ENCODE data around the gene RETREG2. TPM values are rescaled to one million over a fixed set of nuclear protein-coding genes. Genes with fewer than 3 reads are reported as not detected.

Gene RETREG2
- total and polyA plus RNA-seq, 11 donors, result 13.4 to 56.0 (median 38.2) TPM

DNA sequence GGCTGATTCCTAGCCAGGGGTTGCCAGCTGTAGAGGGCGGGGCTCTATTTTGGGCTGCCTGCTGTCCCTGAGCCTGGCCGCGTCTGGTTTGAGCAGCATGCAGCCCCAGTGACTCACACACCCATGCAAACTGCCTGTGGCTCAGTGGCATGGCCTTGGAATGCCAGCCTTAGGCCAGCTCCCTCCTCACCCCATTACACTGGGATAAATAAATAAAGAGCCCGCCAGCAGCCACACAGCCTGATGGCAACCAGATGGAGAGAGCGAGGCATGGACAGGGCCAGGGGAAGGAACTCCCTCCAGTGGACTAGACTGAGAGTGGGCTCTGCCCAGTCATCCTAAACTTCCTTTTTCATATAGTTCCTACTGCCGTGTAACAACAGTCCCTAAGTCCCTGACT lies 35.7 kb upstream of the RETREG2 start:
- Histone ChIP-seq H3K9me3 (peaks cover 0 to 3% (median 0%) of the 10 kb centered on the region in 12 donors), H3K27me3 (no peaks in the 10 kb centered on the region), H3K27ac (no peak overlapping the region), H3K4me3 (no peak overlapping the region), H3K4me1 (no peaks in the 10 kb centered on the region), H3K36me3 (peaks cover 0 to 83% (median 63%) of the 10 kb centered on the region in 9 donors)
- WGBS, 4 donors, result 92 to 95% (median 94%) methylated on average over 6 of the region's 6 CpGs
- TF ChIP-seq, protein P1, sequence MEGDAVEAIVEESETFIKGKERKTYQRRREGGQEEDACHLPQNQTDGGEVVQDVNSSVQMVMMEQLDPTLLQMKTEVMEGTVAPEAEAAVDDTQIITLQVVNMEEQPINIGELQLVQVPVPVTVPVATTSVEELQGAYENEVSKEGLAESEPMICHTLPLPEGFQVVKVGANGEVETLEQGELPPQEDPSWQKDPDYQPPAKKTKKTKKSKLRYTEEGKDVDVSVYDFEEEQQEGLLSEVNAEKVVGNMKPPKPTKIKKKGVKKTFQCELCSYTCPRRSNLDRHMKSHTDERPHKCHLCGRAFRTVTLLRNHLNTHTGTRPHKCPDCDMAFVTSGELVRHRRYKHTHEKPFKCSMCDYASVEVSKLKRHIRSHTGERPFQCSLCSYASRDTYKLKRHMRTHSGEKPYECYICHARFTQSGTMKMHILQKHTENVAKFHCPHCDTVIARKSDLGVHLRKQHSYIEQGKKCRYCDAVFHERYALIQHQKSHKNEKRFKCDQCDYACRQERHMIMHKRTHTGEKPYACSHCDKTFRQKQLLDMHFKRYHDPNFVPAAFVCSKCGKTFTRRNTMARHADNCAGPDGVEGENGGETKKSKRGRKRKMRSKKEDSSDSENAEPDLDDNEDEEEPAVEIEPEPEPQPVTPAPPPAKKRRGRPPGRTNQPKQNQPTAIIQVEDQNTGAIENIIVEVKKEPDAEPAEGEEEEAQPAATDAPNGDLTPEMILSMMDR (IDR thresholded peaks at IDR 0.05), result no peak
- no peak for TF ChIP-seq POLR2A (IDR thresholded peaks at IDR 0.05)
- no peak for DNase-seq
- no peak for ATAC-seq
- intact Hi-C loops (cut with DNase I), result no loop called here

DNA sequence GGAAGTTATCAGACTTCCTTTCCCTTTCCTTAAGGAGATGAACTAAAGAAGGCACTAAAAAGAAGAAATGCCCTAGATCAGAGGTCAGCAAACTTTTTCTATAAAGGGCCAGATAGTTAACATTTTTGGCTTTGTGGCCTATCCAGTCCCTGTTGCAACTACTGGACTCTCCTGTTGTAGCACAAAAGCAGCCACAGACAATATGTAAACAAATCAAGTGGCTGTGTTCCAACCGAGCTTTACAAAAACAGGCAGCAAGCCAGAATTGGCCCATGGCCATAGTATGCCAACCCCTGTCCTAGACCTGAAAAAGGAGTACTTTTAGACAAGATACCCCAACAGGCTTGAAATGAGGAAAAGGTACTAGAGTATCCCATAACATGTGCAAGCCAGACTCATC lies 28.4 kb upstream of the RETREG2 start:
- no peak for TF ChIP-seq POLR2A (IDR thresholded peaks at IDR 0.05)
- TF ChIP-seq, protein P1 (IDR thresholded peaks at IDR 0.05), result no peak
- WGBS, 4 donors, result 7 to 41% (median 26%) methylated on average over 1 of the region's 1 CpG
- intact Hi-C loops (cut with DNase I), result loop anchor here in 7 of 10 donors (5.0 to 10.0 kb wide), 6 partner anchors 92 to 295 kb away; partner anchors contain the start of genes CRYBA2 (in 3 of the 7) and WNT6 (in 1 of the 7)

DNA sequence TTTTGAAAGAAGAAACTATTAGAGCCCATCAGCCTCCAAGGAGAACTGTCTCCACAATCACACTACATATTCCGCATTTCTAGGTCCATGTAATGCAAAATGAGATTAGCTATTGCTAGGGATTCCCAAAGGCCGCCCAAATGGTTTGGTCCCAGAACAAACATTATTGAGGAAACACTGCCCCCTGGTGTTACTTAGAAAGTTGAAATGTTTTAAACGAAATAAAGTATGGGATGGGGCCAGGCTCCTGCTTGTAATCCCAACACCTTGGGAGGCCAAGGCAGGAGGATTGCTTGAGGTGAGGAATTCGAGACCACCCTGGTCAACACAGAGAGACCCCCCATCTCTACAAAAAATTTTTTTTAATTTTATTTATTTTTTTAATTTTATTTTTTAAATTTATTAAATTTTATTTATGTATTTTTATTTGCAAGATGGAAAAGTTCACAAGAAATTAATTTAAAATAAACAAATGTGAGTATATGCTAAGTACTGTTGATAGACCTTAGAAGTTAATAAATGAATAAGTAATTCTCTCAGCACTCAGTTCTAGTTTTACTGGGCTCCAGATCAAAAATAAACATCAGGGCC lies 22.9 kb upstream of the RETREG2 start:
- DNase-seq (peak in 2 of 5 donors; percentile 33), ATAC-seq (peak in 3 of 4 donors; percentile 51 to 64 (median 61))
- 13 to 16% (median 14%) methylated on average over 4 of the region's 4 CpGs for WGBS, 4 donors
- peaks cover 0 to 63% (median 49%) of the 10 kb centered on the region in 9 donors for H3K36me3 ChIP-seq
- no peaks in the 10 kb centered on the region for H3K27me3 ChIP-seq
- no peaks in the 10 kb centered on the region for H3K9me3 ChIP-seq
- no peak overlapping the region for H3K27ac ChIP-seq
- TF ChIP-seq, protein P1 (IDR thresholded peaks at IDR 0.05), result peak; percentile 49 to 76 (median 64)
- TF ChIP-seq POLR2A (IDR thresholded peaks at IDR 0.05), result no peak
- H3K4me3 ChIP-seq, result no peak overlapping the region
- H3K4me1 ChIP-seq, result peaks cover 0 to 9% (median 6%) of the 10 kb centered on the region in 12 donors
- intact Hi-C loops (cut with DNase I), result loop anchor here in 9 of 10 donors (1.0 to 10.0 kb wide), 9 partner anchors 83 to 300 kb away; partner anchors contain the start of genes CRYBA2 (in 3 of the 9) and WNT6 (in 1 of the 9)

More for the DNA sequence above, 28.4 kb upstream of the RETREG2 start:
- peaks cover 0 to 83% (median 65%) of the 10 kb centered on the region in 9 donors for H3K36me3 ChIP-seq
- H3K4me1 ChIP-seq, result peaks cover 0 to 9% (median 0%) of the 10 kb centered on the region in 12 donors
- no peaks in the 10 kb centered on the region for H3K27me3 ChIP-seq
- H3K9me3 ChIP-seq, result no peaks in the 10 kb centered on the region
- DNase-seq (no peak), ATAC-seq (no peak)
- H3K4me3 ChIP-seq, result no peak overlapping the region
- H3K27ac ChIP-seq, result no peak overlapping the region

DNA sequence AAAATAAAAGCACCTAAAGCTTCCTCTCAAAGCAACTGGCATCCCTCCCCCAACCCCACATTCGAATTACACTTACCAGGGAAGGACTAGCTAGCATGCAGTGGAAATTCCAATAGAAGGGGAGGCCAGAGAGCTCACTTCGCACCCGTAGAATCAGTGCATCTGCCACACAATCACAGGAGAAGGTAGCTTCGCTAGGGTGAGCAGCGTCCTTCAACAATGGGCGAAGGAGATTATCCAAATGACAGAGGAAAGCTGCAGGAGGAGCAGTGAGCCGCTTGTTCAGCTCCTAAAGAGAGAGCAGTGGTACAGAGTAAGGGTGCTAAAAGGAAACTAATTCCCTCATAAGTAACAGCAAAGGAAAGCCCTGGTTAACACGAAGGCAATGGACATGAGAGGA lies 20.7 kb upstream of the RETREG2 start:
- 87 to 93% (median 88%) methylated on average over 8 of the region's 8 CpGs for WGBS, 4 donors
- Histone ChIP-seq H3K27me3 (no peaks in the 10 kb centered on the region), H3K9me3 (no peaks in the 10 kb centered on the region), H3K27ac (no peak overlapping the region), H3K4me3 (no peak overlapping the region), H3K4me1 (peaks cover 0 to 15% (median 10%) of the 10 kb centered on the region in 12 donors), H3K36me3 (peaks cover 0 to 48% (median 41%) of the 10 kb centered on the region in 9 donors)
- TF ChIP-seq, protein P1 (IDR thresholded peaks at IDR 0.05), result no peak
- no peak for TF ChIP-seq POLR2A (IDR thresholded peaks at IDR 0.05)
- ATAC-seq (no peak), DNase-seq (no peak)
- intact Hi-C loops (cut with DNase I), result loop anchor here in 8 of 10 donors (2.0 to 10.0 kb wide), 8 partner anchors 85 to 303 kb away; partner anchors contain the start of genes CRYBA2 (in 3 of the 8) and WNT6 (in 1 of the 8)

All from heart left ventricle (tissue), 16 donors.